Measurements from ENCODE around the gene KANSL2.
"Not testable (repeated sequence)": the region's sequence is repeated elsewhere in the genome, so short reads cannot be mapped to it uniquely, and the experiment has no call there.

Gene KANSL2, protein sequence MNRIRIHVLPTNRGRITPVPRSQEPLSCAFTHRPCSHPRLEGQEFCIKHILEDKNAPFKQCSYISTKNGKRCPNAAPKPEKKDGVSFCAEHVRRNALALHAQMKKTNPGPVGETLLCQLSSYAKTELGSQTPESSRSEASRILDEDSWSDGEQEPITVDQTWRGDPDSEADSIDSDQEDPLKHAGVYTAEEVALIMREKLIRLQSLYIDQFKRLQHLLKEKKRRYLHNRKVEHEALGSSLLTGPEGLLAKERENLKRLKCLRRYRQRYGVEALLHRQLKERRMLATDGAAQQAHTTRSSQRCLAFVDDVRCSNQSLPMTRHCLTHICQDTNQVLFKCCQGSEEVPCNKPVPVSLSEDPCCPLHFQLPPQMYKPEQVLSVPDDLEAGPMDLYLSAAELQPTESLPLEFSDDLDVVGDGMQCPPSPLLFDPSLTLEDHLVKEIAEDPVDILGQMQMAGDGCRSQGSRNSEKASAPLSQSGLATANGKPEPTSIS

DNA sequence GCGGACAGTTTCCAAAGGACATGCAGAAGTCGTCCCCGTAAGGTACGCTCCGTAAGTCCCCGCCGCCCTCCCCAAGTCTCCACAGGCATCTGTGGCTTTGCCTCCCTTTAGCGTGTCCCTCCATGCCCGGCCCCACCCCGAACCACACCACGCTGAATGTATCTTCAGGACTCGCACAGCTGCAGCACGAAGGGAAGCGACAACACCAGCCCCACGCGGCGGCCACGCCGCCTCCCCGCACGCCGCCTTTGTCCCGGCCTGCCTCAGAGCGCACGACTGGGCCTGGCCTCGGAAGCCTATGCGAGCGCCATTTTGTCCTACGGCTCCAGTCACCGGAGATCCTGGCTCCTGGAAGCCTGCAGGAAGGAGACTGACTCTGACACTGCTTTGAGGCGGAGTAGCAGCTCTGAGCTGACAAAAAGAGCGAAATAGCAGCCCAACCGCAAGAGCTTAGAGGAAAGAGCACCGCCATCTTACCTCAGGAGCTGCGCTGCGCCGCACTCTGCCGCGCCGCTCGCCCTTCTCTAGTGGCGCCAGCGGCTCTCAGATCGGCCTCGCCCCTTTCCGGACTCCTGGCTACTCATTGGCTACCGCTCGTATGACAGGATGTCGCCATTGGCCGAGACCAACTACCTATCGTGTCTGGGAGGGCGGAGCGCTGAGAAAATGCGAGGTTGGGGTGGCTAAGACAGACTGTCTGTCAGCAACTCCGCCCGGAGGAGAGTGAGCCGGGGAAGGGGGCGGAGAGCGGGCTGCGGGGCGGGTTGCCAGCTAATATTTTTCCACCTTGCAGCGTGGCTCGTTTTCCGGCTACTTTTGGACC lies at the start of gene KANSL2:
Gene KANSL2 (minus strand): TSS at position 529 of the 823 bp plus-strand sequence. CDS start 606 bp downstream, outside the sequence.
- DNase-seq (ENCODE audit: low spot score): peak; percentile 99

DNA sequence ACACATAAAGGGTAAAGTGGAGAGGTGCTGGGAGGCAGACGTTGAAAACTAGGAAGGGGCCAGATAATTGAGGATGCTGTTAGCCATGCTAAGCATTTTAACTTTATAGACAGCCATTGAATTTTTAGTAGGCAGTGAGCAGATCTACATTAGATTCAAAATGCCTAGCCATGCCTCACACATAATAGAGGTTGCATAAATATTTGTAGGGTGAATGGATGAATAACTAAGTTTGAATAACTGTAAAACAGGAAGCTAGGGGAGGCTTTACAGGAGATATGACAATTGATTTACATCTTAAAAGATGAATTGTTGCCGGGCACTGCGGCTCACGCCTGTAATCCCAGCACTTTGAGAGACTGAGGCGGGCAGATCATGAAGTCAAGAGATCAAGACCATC lies 46.8 kb upstream of the KANSL2 start:
- DNase-seq (ENCODE audit: low spot score): no peak

- DNase-seq (ENCODE audit: low spot score): not testable (repeated sequence)
Observed at GRCh38 chr12:48720737-48721136, 38.7 kb upstream of the KANSL2 start.

DNA sequence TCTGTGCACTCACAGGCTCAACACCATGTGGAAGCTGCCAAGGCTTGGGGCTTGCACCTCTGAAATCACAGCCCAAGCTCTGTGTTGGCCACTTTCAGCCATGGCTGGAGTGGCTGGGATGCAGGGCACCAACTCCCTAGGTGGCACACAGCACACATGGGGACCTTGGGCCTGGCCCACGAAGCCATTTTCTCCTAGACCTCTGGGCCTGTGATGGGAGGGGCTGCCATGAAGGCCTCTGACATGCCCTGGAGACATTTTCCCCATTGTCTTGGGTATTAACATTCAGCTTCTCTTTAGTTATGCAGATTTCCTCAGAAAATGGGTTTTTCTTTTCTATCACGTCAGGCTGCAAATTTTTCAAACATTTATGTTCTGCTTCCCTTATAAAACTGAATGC lies 38.1 kb upstream of the KANSL2 start:
- DNase-seq (ENCODE audit: low spot score): not testable (repeated sequence)

DNA sequence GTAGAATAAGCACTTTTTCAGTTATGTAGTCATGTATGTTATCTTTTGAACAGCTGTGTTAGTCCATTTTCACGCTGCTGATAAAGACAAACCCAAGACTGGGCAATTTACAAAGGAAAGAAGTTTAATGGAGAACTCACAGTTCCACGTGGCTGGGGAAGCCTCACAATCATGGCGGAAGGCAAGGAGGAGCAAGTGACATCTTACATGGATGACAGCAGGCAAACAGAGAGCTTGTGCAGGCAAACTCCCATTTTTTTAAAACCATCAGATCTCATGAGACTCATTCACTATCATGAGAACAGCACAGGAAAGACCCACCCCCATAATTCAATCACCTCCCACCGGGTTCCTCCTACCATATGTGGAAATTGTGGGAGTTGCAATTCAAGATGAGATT lies 37.0 kb upstream of the KANSL2 start:
- DNase-seq (ENCODE audit: low spot score): not testable (repeated sequence)

- DNase-seq (ENCODE audit: low spot score): no peak
Observed at GRCh38 chr12:48717252-48717695, 35.2 kb upstream of the KANSL2 start.

DNA sequence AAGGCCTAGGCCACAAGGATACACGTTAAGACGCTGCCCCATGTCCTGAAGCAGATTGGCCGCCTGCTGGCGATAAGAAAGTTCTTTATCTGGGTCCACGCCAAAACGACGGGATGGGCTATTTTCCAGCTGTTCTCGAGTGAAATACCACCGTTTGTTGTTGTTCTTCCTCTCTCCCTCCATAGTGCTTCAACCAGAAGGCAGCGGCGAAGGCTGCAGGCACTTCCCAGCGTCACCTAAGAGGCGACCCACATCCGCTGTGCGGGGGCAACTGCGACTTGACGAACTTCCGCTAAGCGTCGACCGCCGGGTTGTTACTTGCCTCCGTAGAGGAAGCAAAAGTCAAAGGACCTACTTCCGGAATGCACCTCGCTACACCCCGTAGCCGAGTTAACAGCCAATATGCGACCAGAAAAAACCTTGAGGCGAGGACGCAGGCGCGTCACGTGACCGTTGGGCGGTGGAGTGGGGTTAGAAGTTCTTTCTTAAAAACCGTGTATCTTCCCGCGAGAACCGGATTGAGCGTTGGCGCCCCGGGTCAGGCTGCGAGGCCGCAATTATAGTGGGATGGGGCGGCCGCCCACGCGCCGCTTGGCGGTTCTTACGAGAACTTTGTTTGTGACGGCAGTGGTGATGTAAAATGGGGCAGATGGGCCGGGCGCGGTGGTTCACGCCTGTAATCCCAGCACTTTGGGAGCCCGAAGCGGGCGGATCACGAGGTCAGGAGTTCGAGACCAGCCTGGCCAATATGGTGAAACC lies 34.6 kb upstream of the KANSL2 start, which contains the start of gene CCNT1:
Gene CCNT1 (minus strand): TSS at position 215 of the 759 bp plus-strand sequence. CDS start 32 bp downstream, at position 183.
- DNase-seq (ENCODE audit: low spot score): peak; percentile 100

- DNase-seq (ENCODE audit: low spot score): no peak
Observed at GRCh38 chr12:48716168-48716492, 34.1 kb upstream of the KANSL2 start.

DNA sequence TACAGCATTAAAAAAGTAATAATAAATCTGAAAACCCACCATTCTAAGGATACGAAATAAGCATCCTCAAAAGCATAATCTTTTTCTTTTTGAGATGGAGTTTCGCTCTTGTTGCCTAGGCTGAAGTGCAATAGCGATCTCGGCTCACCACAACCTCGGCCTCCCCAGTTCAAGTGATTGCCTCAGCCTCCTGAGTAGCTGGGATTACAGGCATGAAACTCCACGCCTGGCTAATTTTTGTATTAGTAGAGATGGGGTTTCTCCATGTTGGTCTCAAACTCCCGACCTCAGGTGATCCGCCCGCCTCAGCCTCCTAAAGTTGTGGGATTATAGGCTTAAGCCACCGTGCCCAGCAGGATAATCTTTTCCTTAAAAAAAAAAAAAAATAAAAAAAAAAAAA lies 30.2 kb upstream of the KANSL2 start:
- DNase-seq (ENCODE audit: low spot score): no peak

DNA sequence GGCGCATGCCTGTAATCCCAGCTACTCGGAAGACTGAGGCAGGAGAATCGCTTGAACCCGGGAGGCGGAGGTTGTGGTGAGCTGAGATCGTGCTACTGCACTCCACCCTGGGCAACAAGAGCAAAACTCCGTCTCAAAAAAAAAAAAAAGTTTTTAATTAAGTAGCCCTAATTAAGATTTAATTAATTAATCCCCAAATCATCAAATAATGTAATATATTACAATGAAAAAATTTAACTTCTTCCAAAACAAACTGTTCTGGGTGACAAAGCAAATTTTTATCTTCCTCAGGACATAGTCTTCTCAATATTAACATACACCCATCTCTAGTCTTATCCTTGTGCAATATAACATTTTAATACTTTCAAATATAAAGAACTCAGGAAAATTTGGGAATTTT lies 16.8 kb upstream of the KANSL2 start:
- not testable (repeated sequence) for DNase-seq (ENCODE audit: low spot score)

- DNase-seq (ENCODE audit: low spot score): no peak
Observed at GRCh38 chr12:48696626-48697025, 14.6 kb upstream of the KANSL2 start.

DNA sequence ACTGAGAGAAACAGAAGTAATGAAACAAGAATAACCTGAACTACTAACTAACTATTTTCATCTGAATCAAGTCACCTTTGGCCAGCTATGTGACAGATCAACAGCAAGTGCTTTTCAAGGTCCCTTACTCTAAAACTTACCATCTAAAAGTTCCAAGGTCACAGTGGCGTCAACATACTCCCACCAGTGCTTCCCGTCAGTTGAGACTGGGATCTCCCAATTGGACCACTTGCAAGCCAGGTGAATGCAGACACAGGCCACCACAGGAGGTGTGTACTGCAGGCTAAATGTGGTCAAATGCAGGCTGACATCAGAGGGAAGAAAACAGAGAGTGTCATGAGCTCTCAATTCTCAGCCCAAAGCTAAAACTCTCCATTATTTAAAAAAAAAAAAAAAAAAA lies 13.8 kb upstream of the KANSL2 start:
- DNase-seq (ENCODE audit: low spot score): no peak

- DNase-seq (ENCODE audit: low spot score): no peak
Observed at GRCh38 chr12:48694038-48694437, 12.0 kb upstream of the KANSL2 start.

DNA sequence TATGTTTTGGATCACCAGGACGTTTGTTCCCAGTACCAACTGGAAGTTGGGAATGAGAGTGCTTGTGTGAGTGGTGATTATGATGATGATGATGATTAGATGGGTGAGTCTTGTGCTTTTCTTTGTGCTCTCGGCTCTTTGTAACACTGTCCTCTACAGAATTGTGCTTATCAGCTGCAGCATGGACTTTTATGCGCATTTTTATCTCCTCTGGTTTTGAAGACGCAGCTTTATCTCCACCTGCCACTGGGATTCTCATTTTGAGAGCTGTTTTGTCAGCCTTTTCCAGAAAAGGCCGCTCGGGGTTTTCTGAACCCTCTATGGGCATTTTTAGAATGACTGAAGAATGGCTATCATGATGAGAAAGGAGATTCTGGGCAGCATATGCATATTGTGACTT lies 11.5 kb upstream of the KANSL2 start:
- no peak for DNase-seq (ENCODE audit: low spot score)

DNA sequence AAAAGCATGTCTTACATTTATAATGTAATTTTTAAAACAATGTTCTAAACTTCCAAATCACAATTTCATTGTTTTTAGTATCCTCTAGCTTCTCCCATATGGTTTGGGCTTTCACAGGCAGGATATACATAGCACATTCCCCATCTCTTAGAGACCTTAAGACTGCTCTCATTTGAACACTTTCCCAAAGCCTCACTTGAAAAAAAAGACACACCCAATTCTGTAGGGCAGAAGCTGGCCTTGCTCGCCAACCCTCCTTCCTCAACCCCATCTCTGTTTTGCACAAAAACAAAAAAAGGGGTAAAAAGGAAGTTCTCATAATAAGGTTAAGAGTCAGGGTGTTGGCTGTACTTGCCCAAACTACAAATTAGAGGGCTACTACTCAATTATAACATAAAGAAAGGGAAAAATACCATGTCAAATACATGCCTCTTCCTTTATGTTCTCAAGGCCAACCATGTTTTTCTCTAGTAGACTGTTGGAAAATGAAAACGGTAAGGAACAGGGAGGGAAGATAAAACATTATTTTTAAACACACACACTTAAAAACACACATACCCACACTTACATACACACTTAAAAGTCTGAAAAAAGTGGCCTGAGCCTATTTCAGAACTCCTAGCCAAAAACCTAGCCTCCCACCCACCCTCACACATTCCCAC lies 9.9 kb upstream of the KANSL2 start:
- no peak for DNase-seq (ENCODE audit: low spot score)

DNA sequence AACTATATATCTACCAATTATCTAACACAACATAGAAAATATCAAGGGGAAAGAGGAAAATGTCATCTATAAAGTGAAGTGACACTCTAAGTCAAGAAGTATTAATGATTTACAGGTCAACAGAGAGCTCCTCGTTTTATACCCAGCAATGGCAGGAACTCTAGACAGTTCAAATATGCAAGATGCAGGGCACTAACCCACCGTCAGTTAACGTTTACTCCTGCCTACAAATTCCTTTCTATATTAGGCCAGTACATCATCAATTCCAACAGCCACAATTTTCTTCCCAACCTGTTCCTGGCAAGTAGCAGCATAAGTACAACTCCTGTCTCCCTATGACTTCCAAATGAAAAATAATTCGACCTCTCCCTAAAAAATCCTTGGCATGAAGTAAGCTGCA lies 9.0 kb upstream of the KANSL2 start:
- DNase-seq (ENCODE audit: low spot score): no peak

GRCh38 chr12:48690436-48690835 lies 8.4 kb upstream of the KANSL2 start:
- DNase-seq (ENCODE audit: low spot score): no peak

DNA sequence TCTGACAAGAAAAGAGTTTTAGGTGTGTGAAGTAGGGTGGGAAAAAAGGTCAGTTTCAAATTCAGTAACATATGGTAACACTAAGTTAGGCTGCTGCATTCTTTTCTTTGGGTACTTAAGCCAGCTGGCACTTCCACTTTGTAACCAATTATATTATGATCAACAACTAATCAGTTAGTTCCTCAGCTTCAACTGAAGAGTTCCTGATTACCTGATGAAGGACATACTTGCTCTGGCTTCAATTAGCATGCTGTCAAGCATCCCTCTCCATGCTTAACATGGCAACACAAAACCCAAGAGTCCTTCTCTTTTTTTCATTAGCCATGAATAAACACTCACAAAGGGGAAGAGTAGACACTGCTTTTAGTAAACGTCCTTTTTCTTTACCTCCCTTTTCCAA lies 6.8 kb upstream of the KANSL2 start:
- DNase-seq (ENCODE audit: low spot score): no peak

DNA sequence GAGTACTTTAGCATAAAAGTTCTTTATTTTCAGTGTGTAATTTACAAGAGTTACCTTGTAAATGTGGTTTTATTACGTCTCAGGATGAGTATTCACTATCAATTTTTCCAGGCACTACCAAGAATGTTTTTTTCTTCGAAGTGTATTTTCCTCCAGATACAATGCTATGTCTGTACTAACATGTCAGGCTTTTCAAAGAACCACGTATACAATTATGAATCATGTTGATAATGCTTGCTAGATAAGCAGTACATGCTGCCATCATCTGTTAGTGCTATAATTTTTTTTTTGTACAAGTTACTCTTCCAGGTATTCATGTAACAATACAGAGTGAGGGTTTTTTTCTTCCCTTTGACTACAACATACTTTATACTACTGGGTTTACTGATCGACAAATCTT lies 5.6 kb upstream of the KANSL2 start:
- DNase-seq (ENCODE audit: low spot score): no peak

DNA sequence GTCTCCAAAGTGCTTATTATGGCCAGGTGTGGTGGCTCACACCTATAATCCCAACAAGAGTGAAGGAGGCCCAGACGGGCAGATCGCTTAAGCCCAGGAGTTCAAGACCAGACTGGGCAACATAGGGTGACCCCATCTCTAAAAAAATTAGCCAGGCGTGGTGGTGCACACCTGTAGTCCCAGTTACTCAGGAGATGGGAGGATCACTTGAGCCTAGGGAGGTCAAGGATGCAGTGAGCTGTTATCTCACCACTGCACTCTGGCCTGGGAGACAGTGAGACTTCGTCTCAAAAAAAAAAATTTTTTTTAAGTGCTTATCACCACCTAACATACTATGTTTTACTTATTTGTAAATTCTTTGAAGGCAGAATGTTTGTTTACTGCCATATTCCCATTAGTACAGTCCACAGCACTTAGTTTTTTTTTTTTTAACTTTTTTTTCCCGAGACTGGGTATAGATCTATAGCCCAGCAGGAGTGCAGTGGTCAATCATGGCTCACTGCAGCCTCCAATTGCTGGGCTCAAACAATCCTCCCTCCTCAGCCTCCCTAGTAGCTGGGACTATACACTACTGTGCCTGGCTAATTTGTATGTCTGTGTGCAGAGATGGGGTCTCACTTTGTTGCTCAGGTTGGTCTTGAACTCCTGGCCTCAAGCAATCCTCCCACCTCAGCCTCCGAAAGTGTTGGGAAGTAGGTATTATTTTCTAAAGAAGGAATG lies 4.7 kb upstream of the KANSL2 start:
- DNase-seq (ENCODE audit: low spot score): no peak

- DNase-seq (ENCODE audit: low spot score): no peak
Observed at GRCh38 chr12:48686037-48686595, 4.1 kb upstream of the KANSL2 start.

Data from RKO (cell line).